Panc1 (cell line): ENCODE measurements around the gene TGFBRAP1. TPM values are rescaled to one million over a fixed set of nuclear protein-coding genes. Genes with fewer than 3 reads are reported as not detected.

Source experiments
- ATAC-seq: fragments of 200-7000 bp; cut with Tn5 transposase; 2 replicates; pipeline ENCODE4 v1.9.1; 2020; ENCODE audit warnings: mild to moderate bottlenecking, moderate library complexity
- BruUV-seq: library from RNA; stranded (reverse); fragments of 400-500 nt; replicated peaks from 2 replicates; lab custom pipeline; 2021; lab: Mats Ljungman, UMichigan
- CTCF ChIA-PET: fragments of 300-600 bp; sonication (Branson Sonifier 250); formaldehyde crosslinking; loops from one replicate; lab custom pipeline; 2022; ENCODE audit warnings: antibody characterized with exemption; lab: Charles Lee
- POLR2A ChIA-PET: fragments of 300-600 bp; sonication (Branson Sonifier 250); formaldehyde crosslinking; loops from one replicate; lab custom pipeline; 2022; ENCODE audit warnings: antibody characterized with exemption; lab: Charles Lee
- DNase-seq: peaks from one replicate; pipeline ENCODE4 v3.0.0-alpha.2; 2010; ENCODE audit warnings: low read depth, low spot score
- H3K27ac ChIP-seq: 2 replicates; pipeline ENCODE4 v1.5.1; 2011; ENCODE audit warnings: mild to moderate bottlenecking, low read length, inconsistent platforms
- H3K27me3 ChIP-seq: fragments of 200-500 bp; sonication (Bioruptor generic); 2 replicates; pipeline ENCODE4 v1.6.0; 2014; ENCODE audit warnings: low read length, inconsistent platforms; ENCODE audit not compliant: control insufficient read depth, insufficient read depth
- H3K36me3 ChIP-seq: fragments of 200-500 bp; sonication (Bioruptor generic); 2 replicates; pipeline ENCODE4 v1.5.1; 2014; ENCODE audit warnings: inconsistent platforms, mild to moderate bottlenecking, low read length, moderate library complexity; ENCODE audit not compliant: control insufficient read depth, insufficient read depth
- H3K4me1 ChIP-seq: 2 replicates; pipeline ENCODE4 v1.5.1; 2011; ENCODE audit warnings: inconsistent platforms, mild to moderate bottlenecking, low read length, moderate library complexity; ENCODE audit not compliant: control insufficient read depth, insufficient read depth
- H3K4me3 ChIP-seq, 2 experiments: 2 replicates each; pipeline ENCODE4 v1.5.1; 2011 to 2012; ENCODE audit warnings: low read depth in 2 of 2, low read length in 2 of 2, mild to moderate bottlenecking in 2 of 2, inconsistent platforms in 1 of 2, moderate library complexity in 1 of 2
- H3K9me3 ChIP-seq: fragments of 200-500 bp; sonication (Bioruptor generic); 2 replicates; pipeline ENCODE4 v1.5.1; 2014; ENCODE audit warnings: low read depth, mild to moderate bottlenecking, inconsistent platforms, low read length, moderate library complexity; ENCODE audit not compliant: control insufficient read depth, insufficient read depth
- CTCF ChIP-seq: fragments of 450-650 bp; IDR thresholded peaks from 2 replicates; pipeline ENCODE4 v1.5.1; 2017; ENCODE audit warnings: mild to moderate bottlenecking
- POLR2AphosphoS5 ChIP-seq: IDR thresholded peaks from 2 replicates; pipeline ENCODE4 v1.6.1; 2012; ENCODE audit warnings: mild to moderate bottlenecking, low read depth, low read length, moderate library complexity
- SIN3A ChIP-seq: IDR thresholded peaks from 2 replicates; pipeline ENCODE4 v1.6.1; 2012; ENCODE audit warnings: low read depth, mild to moderate bottlenecking, low read length, moderate library complexity, borderline replicate concordance; ENCODE audit not compliant: insufficient read depth
- in situ Hi-C: cut with HindIII; loops from 2 replicates; pipeline ENCODE4 v1.10.0; 2016; ENCODE audit warnings: low sequenced_read_pairs, low pct_unique_long_range_greater_than_20kb
- intact Hi-C: fragments of 100-400 bp; cut with micrococcal nuclease; formaldehyde crosslinking; loops from one replicate; pipeline ENCODE4 v1.10.0; 2022; ENCODE audit not compliant: unreplicated experiment
- total RNA-seq: library from RNA; stranded (reverse); gene quantifications from one replicate; pipeline ENCODE4 v1.2.1, GENCODE V29; 2021; ENCODE audit not compliant: unreplicated experiment
- TF ChIP-seq, protein P1 (sequence below), 2 experiments: IDR thresholded peaks; 2 replicates each; pipeline ENCODE4 v1.6.1; 2011 to 2012; ENCODE audit warnings: low read depth in 2 of 2, control low read depth in 1 of 2, low read length in 1 of 2, mild to moderate bottlenecking in 1 of 2, moderate library complexity in 1 of 2; ENCODE audit not compliant: insufficient read depth in 1 of 2

TGFBRAP1 gene
- total RNA-seq, 1 experiment from 2014 or later: 32.7 TPM

DNA sequence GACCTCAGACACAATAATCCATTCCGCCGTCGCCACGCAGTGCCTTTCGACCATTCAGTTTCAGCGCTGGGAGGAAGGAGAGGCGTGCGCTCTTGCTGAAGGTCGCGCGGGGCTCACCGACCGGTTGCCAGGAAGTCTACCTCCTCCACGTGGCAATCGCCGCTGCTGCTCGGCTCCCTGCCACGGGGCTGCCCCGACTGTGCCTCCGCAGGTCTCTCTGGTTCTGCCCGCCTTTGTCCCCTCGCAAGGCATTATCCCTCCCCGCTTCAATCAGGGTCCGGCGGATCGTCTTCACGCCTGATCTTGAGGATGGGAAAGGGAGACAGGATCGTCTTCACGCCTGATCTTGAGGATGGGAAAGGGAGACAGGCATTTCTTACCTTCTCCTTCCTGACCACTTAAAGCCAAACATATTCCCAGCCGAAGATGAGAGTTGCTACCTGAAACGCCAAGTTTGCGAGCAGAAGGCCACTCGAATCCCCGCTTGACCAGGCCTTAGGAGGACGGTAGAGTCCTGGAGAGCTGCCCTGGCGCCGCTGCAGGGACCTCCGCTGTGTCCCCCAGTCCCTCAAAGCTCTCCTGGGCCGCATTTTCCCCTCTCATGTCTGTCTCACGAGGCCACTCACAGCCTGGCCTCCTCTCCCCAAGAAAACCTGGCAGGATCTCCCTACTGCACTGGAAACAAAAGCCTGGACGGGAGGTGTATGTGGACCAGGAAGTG, 92.3 kb downstream of the TGFBRAP1 start:
- Histone ChIP-seq H3K27ac (no peak overlapping the region), H3K9me3 (no peaks in the 10 kb centered on the region), H3K4me3 (no peak overlapping the region), H3K4me1 (peaks cover 4% of the 10 kb centered on the region), H3K27me3 (no peaks in the 10 kb centered on the region; the same call in 1 of the 2 replicates), H3K36me3 (no peaks in the 10 kb centered on the region)
- intact Hi-C loops: no loop called here
- ChIA-PET POLR2A (no interaction called here), CTCF (interaction anchor here (0.6 to 0.8 kb wide), 6 partner anchors 49 to 299 kb away, joined by 4 to 14 read pairs (median 8); no protein-coding TSS in a partner anchor)
- no peak for ATAC-seq
- no TSS peak for BruUV-seq
- DNase-seq: no peak
- TF ChIP-seq SIN3A: no peak
- in situ Hi-C loops: no loop called here

DNA sequence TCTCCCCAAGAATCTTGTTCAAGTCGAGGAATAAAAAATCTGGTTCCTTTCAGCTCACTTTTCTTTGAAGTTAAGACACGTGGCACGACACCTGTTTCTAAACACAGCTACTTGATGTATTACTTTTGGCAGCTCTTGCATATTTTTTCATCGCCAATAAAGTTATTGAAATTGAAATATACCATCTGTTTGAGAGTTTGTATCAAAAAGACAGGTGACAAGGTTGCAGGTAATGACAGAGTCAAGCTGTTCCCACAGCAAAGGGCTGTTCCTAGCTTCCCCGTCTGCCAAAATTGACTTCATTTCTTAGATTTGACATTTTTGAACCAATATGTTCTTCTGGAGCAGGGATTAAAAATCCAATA, 93.5 kb downstream of the TGFBRAP1 start:
- Histone ChIP-seq H3K4me1 (peaks cover 4% of the 10 kb centered on the region), H3K9me3 (no peaks in the 10 kb centered on the region), H3K4me3 (no peak overlapping the region), H3K27ac (no peak overlapping the region), H3K36me3 (no peaks in the 10 kb centered on the region), H3K27me3 (no peaks in the 10 kb centered on the region; the same call in 1 of the 2 replicates)
- intact Hi-C loops (no loop called here), in situ Hi-C loops (no loop called here)
- ChIA-PET POLR2A (interaction anchor here (0.7 kb wide), 1 partner anchor 8 kb away, joined by 3 read pairs; no protein-coding TSS in a partner anchor), CTCF (interaction anchor here (2.0 kb wide), 1 partner anchor 121 kb away, joined by 10 read pairs; no protein-coding TSS in a partner anchor)
- TF ChIP-seq, protein P1, sequence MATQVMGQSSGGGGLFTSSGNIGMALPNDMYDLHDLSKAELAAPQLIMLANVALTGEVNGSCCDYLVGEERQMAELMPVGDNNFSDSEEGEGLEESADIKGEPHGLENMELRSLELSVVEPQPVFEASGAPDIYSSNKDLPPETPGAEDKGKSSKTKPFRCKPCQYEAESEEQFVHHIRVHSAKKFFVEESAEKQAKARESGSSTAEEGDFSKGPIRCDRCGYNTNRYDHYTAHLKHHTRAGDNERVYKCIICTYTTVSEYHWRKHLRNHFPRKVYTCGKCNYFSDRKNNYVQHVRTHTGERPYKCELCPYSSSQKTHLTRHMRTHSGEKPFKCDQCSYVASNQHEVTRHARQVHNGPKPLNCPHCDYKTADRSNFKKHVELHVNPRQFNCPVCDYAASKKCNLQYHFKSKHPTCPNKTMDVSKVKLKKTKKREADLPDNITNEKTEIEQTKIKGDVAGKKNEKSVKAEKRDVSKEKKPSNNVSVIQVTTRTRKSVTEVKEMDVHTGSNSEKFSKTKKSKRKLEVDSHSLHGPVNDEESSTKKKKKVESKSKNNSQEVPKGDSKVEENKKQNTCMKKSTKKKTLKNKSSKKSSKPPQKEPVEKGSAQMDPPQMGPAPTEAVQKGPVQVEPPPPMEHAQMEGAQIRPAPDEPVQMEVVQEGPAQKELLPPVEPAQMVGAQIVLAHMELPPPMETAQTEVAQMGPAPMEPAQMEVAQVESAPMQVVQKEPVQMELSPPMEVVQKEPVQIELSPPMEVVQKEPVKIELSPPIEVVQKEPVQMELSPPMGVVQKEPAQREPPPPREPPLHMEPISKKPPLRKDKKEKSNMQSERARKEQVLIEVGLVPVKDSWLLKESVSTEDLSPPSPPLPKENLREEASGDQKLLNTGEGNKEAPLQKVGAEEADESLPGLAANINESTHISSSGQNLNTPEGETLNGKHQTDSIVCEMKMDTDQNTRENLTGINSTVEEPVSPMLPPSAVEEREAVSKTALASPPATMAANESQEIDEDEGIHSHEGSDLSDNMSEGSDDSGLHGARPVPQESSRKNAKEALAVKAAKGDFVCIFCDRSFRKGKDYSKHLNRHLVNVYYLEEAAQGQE (IDR thresholded peaks at IDR 0.05; ENCODE audit: insufficient read depth in 1 of 2, low read depth in 2 of 2, low read length in 1 of 2): no peak
- BruUV-seq: no TSS peak
- ATAC-seq (no peak), DNase-seq (no peak)

DNA sequence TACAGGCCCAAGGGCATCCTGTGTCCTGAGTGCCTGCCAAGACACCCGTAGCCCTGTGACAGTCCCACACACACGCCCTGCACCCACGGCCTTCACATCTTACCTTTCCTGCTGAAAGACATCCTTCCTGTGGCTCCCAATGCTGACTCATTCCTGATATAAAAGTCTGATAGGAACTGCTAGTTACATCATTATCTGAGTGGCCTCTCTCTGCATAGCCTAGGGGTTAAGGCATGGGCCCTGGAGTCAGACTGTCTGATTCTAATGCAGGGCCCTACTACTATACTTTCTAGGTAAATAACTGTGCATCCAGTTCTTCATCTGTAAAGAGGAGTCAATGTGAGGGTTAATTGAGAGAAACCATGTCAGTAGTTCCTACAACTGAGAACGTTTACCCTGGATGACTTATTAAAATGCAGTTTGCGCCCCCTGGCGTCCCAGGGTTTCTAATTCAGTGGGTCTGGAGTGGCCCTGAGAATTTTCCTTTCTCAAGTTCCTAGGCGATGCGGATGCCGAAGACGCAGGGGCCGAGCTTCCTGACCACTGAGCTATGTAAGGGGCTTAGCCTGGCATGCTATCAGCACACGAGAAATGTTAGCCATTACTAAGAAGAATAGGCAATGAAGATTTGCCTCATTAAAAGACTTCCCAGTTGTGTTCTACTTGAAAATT, 94.0 kb downstream of the TGFBRAP1 start:
- intact Hi-C loops: loop anchor here (1.0 kb wide), 1 partner anchor 121 kb away; no protein-coding TSS in a partner anchor
- POLR2A ChIA-PET: interaction anchor here (0.7 kb wide), 1 partner anchor 9 kb away, joined by 3 read pairs; no protein-coding TSS in a partner anchor
- Histone ChIP-seq H3K4me1 (peaks cover 4% of the 10 kb centered on the region), H3K27ac (no peak overlapping the region), H3K27me3 (no peaks in the 10 kb centered on the region; the same call in 1 of the 2 replicates), H3K9me3 (no peaks in the 10 kb centered on the region), H3K36me3 (no peaks in the 10 kb centered on the region), H3K4me3 (no peak overlapping the region)
- peak; percentile 88 for TF ChIP-seq CTCF
- no peak for TF ChIP-seq POLR2AphosphoS5
- CTCF ChIA-PET: interaction anchor here (0.5 to 2.0 kb wide), 3 partner anchors 55 to 176 kb away, joined by 3 to 10 read pairs (median 8); no protein-coding TSS in a partner anchor
- no TSS peak for BruUV-seq
- peak; percentile 86 for ATAC-seq
- peak; percentile 50 for DNase-seq
- in situ Hi-C loops: no loop called here
